ENCODE measurements around the gene FREY1. TPM values are rescaled to one million over a fixed set of nuclear protein-coding genes. Genes with fewer than 3 reads are reported as not detected.

The FREY1 gene
- total and polyA plus RNA-seq, 2 of the 13 experiments (the other 11 are each of a cell fraction or from before 2014, with no cell fraction given), result 0.44 to 0.73 TPM

GRCh38 chr11:45922425-45923082 is 15.5 kb upstream of the FREY1 start, which contains the start of gene LARGE2 (continued):
- TF ChIP-seq ZNF576 (CRISPR knock-in tag; IDR thresholded peaks at IDR 0.05), result no peak
- no peak for TF ChIP-seq TGIF2 (CRISPR knock-in tag; IDR thresholded peaks at IDR 0.05)
- TF ChIP-seq HNRNPLL (IDR thresholded peaks at IDR 0.05; ENCODE audit: low read depth, low read length, poor library complexity, severe bottlenecking), result peak; percentile 3
- no peak for TF ChIP-seq ZNF562 (CRISPR knock-in tag; IDR thresholded peaks at IDR 0.05; ENCODE audit: borderline replicate concordance)
- TF ChIP-seq THAP9 (CRISPR knock-in tag; IDR thresholded peaks at IDR 0.05; ENCODE audit: borderline replicate concordance), result no peak
- no peak for TF ChIP-seq XBP1 (CRISPR knock-in tag; IDR thresholded peaks at IDR 0.05)
- TF ChIP-seq ZNF460 (CRISPR knock-in tag; IDR thresholded peaks at IDR 0.05; ENCODE audit: borderline replicate concordance), result no peak
- TF ChIP-seq, protein P1, sequence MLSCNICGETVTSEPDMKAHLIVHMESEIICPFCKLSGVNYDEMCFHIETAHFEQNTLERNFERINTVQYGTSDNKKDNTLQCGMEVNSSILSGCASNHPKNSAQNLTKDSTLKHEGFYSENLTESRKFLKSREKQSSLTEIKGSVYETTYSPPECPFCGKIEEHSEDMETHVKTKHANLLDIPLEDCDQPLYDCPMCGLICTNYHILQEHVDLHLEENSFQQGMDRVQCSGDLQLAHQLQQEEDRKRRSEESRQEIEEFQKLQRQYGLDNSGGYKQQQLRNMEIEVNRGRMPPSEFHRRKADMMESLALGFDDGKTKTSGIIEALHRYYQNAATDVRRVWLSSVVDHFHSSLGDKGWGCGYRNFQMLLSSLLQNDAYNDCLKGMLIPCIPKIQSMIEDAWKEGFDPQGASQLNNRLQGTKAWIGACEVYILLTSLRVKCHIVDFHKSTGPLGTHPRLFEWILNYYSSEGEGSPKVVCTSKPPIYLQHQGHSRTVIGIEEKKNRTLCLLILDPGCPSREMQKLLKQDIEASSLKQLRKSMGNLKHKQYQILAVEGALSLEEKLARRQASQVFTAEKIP (CRISPR knock-in tag; IDR thresholded peaks at IDR 0.05; ENCODE audit: borderline replicate concordance), result no peak
- TF ChIP-seq, protein P2, sequence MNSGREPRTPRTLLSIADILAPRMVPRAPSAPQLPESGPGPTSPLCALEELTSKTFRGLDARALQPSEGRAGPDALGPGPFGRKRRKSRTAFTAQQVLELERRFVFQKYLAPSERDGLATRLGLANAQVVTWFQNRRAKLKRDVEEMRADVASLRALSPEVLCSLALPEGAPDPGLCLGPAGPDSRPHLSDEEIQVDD (CRISPR knock-in tag; IDR thresholded peaks at IDR 0.05; ENCODE audit: borderline replicate concordance), result no peak
- no peak for TF ChIP-seq ZNF775 (CRISPR knock-in tag; IDR thresholded peaks at IDR 0.05; ENCODE audit: borderline replicate concordance)
- TF ChIP-seq ZNF343 (CRISPR knock-in tag; IDR thresholded peaks at IDR 0.05), result no peak
- no peak for TF ChIP-seq CENPT (CRISPR knock-in tag; IDR thresholded peaks at IDR 0.05; ENCODE audit: low read depth)
- no peak for TF ChIP-seq ATRX (CRISPR knock-in tag; IDR thresholded peaks at IDR 0.05; ENCODE audit: borderline replicate concordance)
- TF ChIP-seq, protein P3, sequence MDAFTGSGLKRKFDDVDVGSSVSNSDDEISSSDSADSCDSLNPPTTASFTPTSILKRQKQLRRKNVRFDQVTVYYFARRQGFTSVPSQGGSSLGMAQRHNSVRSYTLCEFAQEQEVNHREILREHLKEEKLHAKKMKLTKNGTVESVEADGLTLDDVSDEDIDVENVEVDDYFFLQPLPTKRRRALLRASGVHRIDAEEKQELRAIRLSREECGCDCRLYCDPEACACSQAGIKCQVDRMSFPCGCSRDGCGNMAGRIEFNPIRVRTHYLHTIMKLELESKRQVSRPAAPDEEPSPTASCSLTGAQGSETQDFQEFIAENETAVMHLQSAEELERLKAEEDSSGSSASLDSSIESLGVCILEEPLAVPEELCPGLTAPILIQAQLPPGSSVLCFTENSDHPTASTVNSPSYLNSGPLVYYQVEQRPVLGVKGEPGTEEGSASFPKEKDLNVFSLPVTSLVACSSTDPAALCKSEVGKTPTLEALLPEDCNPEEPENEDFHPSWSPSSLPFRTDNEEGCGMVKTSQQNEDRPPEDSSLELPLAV (CRISPR knock-in tag; conservative IDR thresholded peaks at IDR 0.05; ENCODE audit: low read depth), result no peak
- no peak for TF ChIP-seq FUBP1 (CRISPR knock-in tag; IDR thresholded peaks at IDR 0.05; ENCODE audit: borderline replicate concordance)
- no peak for TF ChIP-seq ELF1 (CRISPR knock-in tag; IDR thresholded peaks at IDR 0.05)
- TF ChIP-seq SYNCRIP (IDR thresholded peaks at IDR 0.05; ENCODE audit: insufficient read depth, low read depth, low read length), result no peak
- no peak for TF ChIP-seq CBX1 (IDR thresholded peaks at IDR 0.05; ENCODE audit: low read depth)
- TF ChIP-seq RFXAP (CRISPR knock-in tag; IDR thresholded peaks at IDR 0.05; ENCODE audit: borderline replicate concordance), result no peak
- TF ChIP-seq ZBTB20 (CRISPR knock-in tag; IDR thresholded peaks at IDR 0.05; ENCODE audit: borderline replicate concordance, low read depth), result no peak
- no peak for TF ChIP-seq NR2F2 (IDR thresholded peaks at IDR 0.05; ENCODE audit: borderline replicate concordance, low read depth)
